Lung (tissue), 12 donors: Measurements from ENCODE around the gene PLCG2. TPM values are rescaled to one million over a fixed set of nuclear protein-coding genes. Genes with fewer than 3 reads are reported as not detected.

ENCODE experiments used
- ATAC-seq: fragments of 200-7000 bp; cut with Tn5 transposase; one replicate; pipeline ENCODE4 v1.9.1; 2020; ENCODE audit warnings: moderate number of reproducible peaks; ENCODE audit not compliant: insufficient read depth, low FRiP score
- DNase-seq, 3 donors: peaks; one replicate each; pipeline ENCODE4 v3.0.0-alpha.2; 2013 to 2017
- H3K27ac ChIP-seq, 2 donors: one replicate each; pipeline ENCODE4 v1.5.1; 2013; ENCODE audit warnings: mild to moderate bottlenecking in 2 of 2, moderate library complexity in 2 of 2, control low read depth in 1 of 2, inconsistent platforms in 1 of 2, low read depth in 1 of 2, low read length in 1 of 2
- H3K27me3 ChIP-seq, 3 donors: one replicate each; pipeline ENCODE4 v1.5.1; 2013; ENCODE audit warnings: low read length in 2 of 3; ENCODE audit not compliant: control insufficient read depth in 3 of 3, insufficient read depth in 3 of 3
- H3K36me3 ChIP-seq, 4 donors: one replicate each; pipeline ENCODE4 v1.5.1; 2013; ENCODE audit warnings: low read length in 4 of 4, mild to moderate bottlenecking in 1 of 4, moderate library complexity in 1 of 4; ENCODE audit not compliant: control insufficient read depth in 4 of 4, insufficient read depth in 4 of 4
- H3K4me1 ChIP-seq, 5 donors: one replicate each; pipeline ENCODE4 v1.5.1; 2013; ENCODE audit warnings: low read length in 5 of 5, mild to moderate bottlenecking in 2 of 5, moderate library complexity in 1 of 5; ENCODE audit not compliant: control insufficient read depth in 5 of 5, insufficient read depth in 5 of 5
- H3K4me3 ChIP-seq: one replicate; pipeline ENCODE4 v1.5.1; 2013; ENCODE audit warnings: mild to moderate bottlenecking, control low read depth, moderate library complexity
- H3K9ac ChIP-seq, 2 donors: one replicate each; pipeline ENCODE4 v1.5.1; 2013; ENCODE audit warnings: low read length in 2 of 2, control low read depth in 1 of 2; ENCODE audit not compliant: insufficient read depth in 1 of 2
- H3K9me3 ChIP-seq, 4 donors: one replicate each; pipeline ENCODE4 v1.5.1; 2013; ENCODE audit warnings: low read length in 3 of 4, mild to moderate bottlenecking in 1 of 4, moderate library complexity in 1 of 4; ENCODE audit not compliant: control insufficient read depth in 4 of 4, insufficient read depth in 3 of 4
- CTCF ChIP-seq: IDR thresholded peaks from 2 replicates; pipeline ENCODE4 v1.5.1; 2012; ENCODE audit warnings: mild to moderate bottlenecking; ENCODE audit errors: control extremely low read depth, extremely low read depth
- WGBS, 2 donors: extraction: QIAGEN DNeasy Blood & Tissue Kit; methylation state at CpG; one replicate each; pipeline ENCODE4 v1.1.7; 2013; 5-methylcytosine and 5-hydroxymethylcytosine counted together
- polyA plus RNA-seq, 2 donors: library from polyadenylated mRNA; stranded (reverse); fragments of 200-250 nt; gene quantifications; one replicate each; pipeline ENCODE4 v1.2.1, GENCODE V29; 2013
- total RNA-seq, 2 donors: library from RNA; depleted of rRNA in 1 of 2; stranded (reverse); fragments of >200 nt in 1 of 2; gene quantifications; one replicate each; pipeline ENCODE4 v1.2.1, GENCODE V29; 2014 to 2021
- donor health status: control.
- donor health status: control.
- donor health status: Bipolar disorder and iron deficiency.
- donor health status: healthy.
- donor health status: DM: yes; HTN: yes; CAD: no.

PLCG2 gene
- total and polyA plus RNA-seq, 4 donors, result 8.8 to 41.0 (median 29.4) TPM

- H3K36me3 ChIP-seq, result no peaks in the 10 kb centered on the region
- H3K9ac ChIP-seq, result no peak overlapping the region
- peaks cover 0 to 14% (median 5%) of the 10 kb centered on the region in 5 donors for H3K4me1 ChIP-seq
- H3K27ac ChIP-seq, result no peak overlapping the region
- no peak for TF ChIP-seq CTCF
- no peak for ATAC-seq
- H3K4me3 ChIP-seq, result no peak overlapping the region
- DNase-seq, result no peak
- no peaks in the 10 kb centered on the region for H3K9me3 ChIP-seq
- WGBS, 2 donors, result 94 to 98% methylated on average over 6 of the region's 6 CpGs
- H3K27me3 ChIP-seq, result no peaks in the 10 kb centered on the region
Observed at GRCh38 chr16:81734632-81735434, 44.3 kb upstream of the PLCG2 start.

GRCh38 chr16:81737885-81738536 is 41.1 kb upstream of the PLCG2 start:
- Histone ChIP-seq H3K4me3 (no peak overlapping the region), H3K36me3 (no peaks in the 10 kb centered on the region), H3K27me3 (no peaks in the 10 kb centered on the region), H3K9ac (peak overlapping the region in 1 of 2 donors; percentile 3), H3K27ac (no peak overlapping the region), H3K4me1 (peaks cover 0 to 4% (median 0%) of the 10 kb centered on the region in 5 donors), H3K9me3 (no peaks in the 10 kb centered on the region)
- TF ChIP-seq CTCF, result peak; percentile 89
- 8 to 10% methylated on average over 21 to 22 of the region's 22 CpGs for WGBS, 2 donors
- ATAC-seq, result peak; percentile 85
- peak; percentile 73 to 79 (median 79) for DNase-seq

DNA sequence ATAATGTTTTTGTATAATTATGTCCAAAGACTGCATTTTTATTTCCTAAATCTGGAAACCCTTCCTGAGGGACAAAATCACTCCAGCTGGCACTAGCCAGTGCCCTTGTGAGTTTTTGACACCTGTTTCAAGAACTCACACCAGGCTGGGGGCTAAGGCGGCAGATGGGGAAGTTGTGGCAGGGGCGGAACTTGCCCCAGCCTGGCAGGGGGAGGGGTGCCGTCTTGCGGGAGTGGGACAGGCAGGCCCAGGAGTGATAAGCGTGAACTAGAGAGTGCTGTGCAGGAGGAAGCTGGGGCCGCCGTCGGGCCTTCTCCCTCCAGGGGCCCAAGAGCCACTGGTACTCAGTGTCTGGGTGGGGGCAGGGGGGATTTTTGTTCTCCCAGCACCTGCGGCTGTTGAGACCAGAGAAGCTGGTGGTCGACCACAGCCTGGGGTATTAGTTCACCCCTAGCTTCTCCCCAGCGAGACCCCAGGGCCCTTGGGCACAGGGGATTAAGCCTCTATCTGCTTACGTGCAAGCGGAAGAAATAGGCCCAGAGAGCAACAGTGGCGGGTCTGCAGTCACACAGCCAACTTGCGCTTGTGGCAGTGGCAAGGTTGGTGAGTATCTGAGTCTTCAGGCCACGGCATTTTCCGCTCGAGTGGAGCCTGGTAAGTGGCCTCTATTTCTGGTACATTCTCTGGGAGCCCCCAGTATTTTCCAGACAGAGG is 40.2 kb upstream of the PLCG2 start:
- Histone ChIP-seq H3K9me3 (no peaks in the 10 kb centered on the region), H3K9ac (no peak overlapping the region), H3K27ac (no peak overlapping the region), H3K4me3 (no peak overlapping the region), H3K4me1 (peaks cover 0 to 4% (median 0%) of the 10 kb centered on the region in 5 donors), H3K36me3 (no peaks in the 10 kb centered on the region), H3K27me3 (no peaks in the 10 kb centered on the region)
- ATAC-seq, result no peak
- TF ChIP-seq CTCF, result no peak
- 40 to 62% methylated on average over 18 of the region's 18 CpGs for WGBS, 2 donors
- DNase-seq, result no peak
